Measurements from ENCODE around the gene ZNF282.
"Not testable (repeated sequence)": the region's sequence is repeated elsewhere in the genome, so short reads cannot be mapped to it uniquely, and the experiment has no call there.

ZNF282 gene

GRCh38 chr7:149261829-149262617 is 66.7 kb downstream of the ZNF282 start, which contains the start of gene ZNF783:
Gene ZNF783, plus strand, starts transcription at chr7:149262196. Its CDS starts 138 bp downstream, at chr7:149262334.
- H3K27ac ChIP-seq: peak within 1 kb of the TSS; percentile 85
- TF ChIP-seq CTCF (conservative IDR thresholded peaks at IDR 0.05): peak; percentile 99
- TF ChIP-seq ZFX (IDR thresholded peaks at IDR 0.05): peak; percentile 100

- TF ChIP-seq CTCF (conservative IDR thresholded peaks at IDR 0.05): no peak
- TF ChIP-seq ZFX (IDR thresholded peaks at IDR 0.05): no peak
- H3K27ac ChIP-seq: no peak overlapping the region
Observed at GRCh38 chr7:149266451-149266850, 71.1 kb downstream of the ZNF282 start.

- no peak overlapping the region for H3K27ac ChIP-seq
- no peak for TF ChIP-seq ZFX (IDR thresholded peaks at IDR 0.05)
- no peak for TF ChIP-seq CTCF (conservative IDR thresholded peaks at IDR 0.05)
Observed at GRCh38 chr7:149267733-149268132, 72.4 kb downstream of the ZNF282 start.

GRCh38 chr7:149274424-149274823 is 79.1 kb downstream of the ZNF282 start:
- H3K27ac ChIP-seq: not testable (repeated sequence)
